BE2C (cell line): ENCODE results near the gene ZP2.

Experiments used
- DNase-seq: peaks from one replicate; pipeline ENCODE4 v3.0.0-alpha.2; 2020
- H3K27me3 ChIP-seq: fragments of 250-450 bp; sonication (Bioruptor Pico); 2 replicates; pipeline ENCODE4 v1.5.1; 2020; ENCODE audit warnings: mild to moderate bottlenecking
- H3K36me3 ChIP-seq: fragments of 250-450 bp; sonication (Bioruptor Pico); 2 replicates; pipeline ENCODE4 v1.5.1; 2020; ENCODE audit warnings: mild to moderate bottlenecking
- H3K4me1 ChIP-seq: fragments of 250-450 bp; sonication (Bioruptor Pico); 2 replicates; pipeline ENCODE4 v1.5.1; 2020
- H3K4me3 ChIP-seq: 2 replicates; pipeline ENCODE4 v1.5.1; 2011; ENCODE audit warnings: low read depth, low read length
- H3K9me3 ChIP-seq: fragments of 250-450 bp; sonication (Bioruptor Pico); 2 replicates; pipeline ENCODE4 v1.5.1; 2020
- CTCF ChIP-seq: IDR thresholded peaks from 2 replicates; pipeline ENCODE4 v1.5.1; 2012; ENCODE audit warnings: mild to moderate bottlenecking, low read depth, low read length

The ZP2 gene

GRCh38 chr16:21233045-21233520 is 21.7 kb upstream of the ZP2 start:
- TF ChIP-seq CTCF, result no peak
- DNase-seq, result no peak
- Histone ChIP-seq H3K4me1 (no peaks in the 10 kb centered on the region), H3K27me3 (peaks cover 6% of the 10 kb centered on the region; the same call in 1 of the 2 replicates), H3K9me3 (no peaks in the 10 kb centered on the region), H3K4me3 (no peak overlapping the region), H3K36me3 (no peaks in the 10 kb centered on the region)

- no peak for DNase-seq
- H3K36me3 ChIP-seq, result no peaks in the 10 kb centered on the region
- H3K27me3 ChIP-seq, result peaks cover 13% of the 10 kb centered on the region
- no peak for TF ChIP-seq CTCF
- H3K4me3 ChIP-seq, result no peak overlapping the region
- H3K4me1 ChIP-seq, result no peaks in the 10 kb centered on the region
- H3K9me3 ChIP-seq, result no peaks in the 10 kb centered on the region
These were observed 17.0 kb upstream of the ZP2 start for GRCh38 chr16:21228361-21228872.

DNA sequence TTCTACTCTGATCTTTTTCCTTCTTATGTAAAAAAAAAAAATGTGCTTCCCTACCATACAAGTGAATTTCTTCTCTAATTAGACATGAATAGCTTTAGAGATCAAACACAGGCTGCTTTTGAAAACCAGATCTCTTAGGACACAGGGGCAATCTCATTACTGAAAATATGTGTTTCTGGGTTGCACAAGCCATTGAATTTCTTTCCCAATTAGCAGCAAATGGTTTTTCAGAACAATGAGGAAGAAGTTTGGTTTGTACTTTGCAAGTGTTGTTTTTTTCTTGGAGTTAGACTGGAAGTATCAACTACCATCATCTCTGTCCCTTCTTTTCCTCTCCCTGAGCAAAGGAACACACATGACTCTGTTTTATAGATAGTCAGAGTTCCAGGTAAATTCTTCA is 16.5 kb upstream of the ZP2 start:
- DNase-seq, result no peak
- no peak overlapping the region for H3K4me3 ChIP-seq
- no peaks in the 10 kb centered on the region for H3K4me1 ChIP-seq
- no peaks in the 10 kb centered on the region for H3K36me3 ChIP-seq
- H3K9me3 ChIP-seq, result no peaks in the 10 kb centered on the region
- peaks cover 16% of the 10 kb centered on the region for H3K27me3 ChIP-seq
- TF ChIP-seq CTCF, result no peak

DNA sequence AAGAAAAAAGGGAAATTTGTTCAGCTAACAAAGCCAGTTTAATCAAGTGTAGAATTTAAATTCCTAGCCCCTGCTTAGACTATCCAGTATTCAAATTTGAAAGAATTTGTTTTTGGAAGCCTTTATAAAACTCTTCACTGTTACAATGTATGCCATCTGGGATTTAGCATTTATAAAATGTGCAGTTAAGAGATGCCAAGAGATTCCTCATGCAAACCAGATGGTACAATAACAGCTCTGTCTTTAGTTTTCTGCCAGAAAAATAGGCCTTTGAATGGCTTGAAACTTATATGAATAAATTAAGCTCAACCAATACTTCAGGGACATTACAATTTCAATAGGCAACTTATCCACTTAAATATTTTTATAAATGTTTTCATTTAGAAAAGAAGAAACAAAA is 15.4 kb upstream of the ZP2 start:
- no peak for TF ChIP-seq CTCF
- Histone ChIP-seq H3K27me3 (peaks cover 16% of the 10 kb centered on the region), H3K4me1 (no peaks in the 10 kb centered on the region), H3K36me3 (no peaks in the 10 kb centered on the region), H3K4me3 (no peak overlapping the region), H3K9me3 (no peaks in the 10 kb centered on the region)
- DNase-seq, result no peak

DNA sequence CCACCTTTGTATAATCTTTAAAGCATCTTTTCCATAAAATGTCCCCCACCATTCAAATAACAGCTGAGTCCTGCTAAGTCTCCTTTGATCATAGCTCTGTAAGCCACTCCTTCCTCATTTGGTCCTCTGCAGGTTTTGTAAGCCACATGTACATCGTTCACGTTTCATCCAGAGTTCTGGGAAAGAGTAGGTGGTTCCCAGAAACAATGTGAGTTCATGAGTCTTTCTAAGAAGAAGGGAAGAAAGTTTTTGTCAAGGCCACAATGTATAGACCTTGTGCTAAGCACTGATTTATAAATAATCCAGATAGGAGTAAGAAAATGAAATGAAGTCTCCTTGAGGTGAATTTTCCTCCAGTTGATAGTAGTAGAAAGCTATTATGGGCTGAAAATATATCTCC is 13.4 kb upstream of the ZP2 start:
- no peak for DNase-seq
- peaks cover 13% of the 10 kb centered on the region for H3K27me3 ChIP-seq
- no peaks in the 10 kb centered on the region for H3K9me3 ChIP-seq
- no peak overlapping the region for H3K4me3 ChIP-seq
- TF ChIP-seq CTCF, result no peak
- H3K36me3 ChIP-seq, result no peaks in the 10 kb centered on the region
- no peaks in the 10 kb centered on the region for H3K4me1 ChIP-seq

DNA sequence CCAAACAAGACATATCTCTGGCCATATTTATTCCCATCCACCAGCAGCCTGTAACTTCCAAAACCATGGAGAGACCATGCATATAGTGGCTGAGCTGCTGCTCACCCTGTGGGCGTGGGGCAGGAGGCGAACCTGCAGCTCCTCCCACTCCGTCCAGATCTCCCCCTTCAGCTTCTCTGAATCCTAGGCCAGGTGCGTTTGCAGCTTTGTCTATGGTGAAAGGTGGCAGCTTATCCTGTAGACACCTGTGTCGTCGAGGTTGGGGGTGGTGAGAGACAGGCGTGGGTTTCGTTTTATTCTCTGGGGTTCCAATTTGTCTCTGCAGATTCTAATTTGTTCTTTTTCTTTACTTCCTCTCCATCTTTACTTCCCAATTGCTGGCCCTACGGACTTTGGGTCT is 12.4 kb upstream of the ZP2 start:
- no peaks in the 10 kb centered on the region for H3K4me1 ChIP-seq
- no peak for TF ChIP-seq CTCF
- DNase-seq, result no peak
- no peaks in the 10 kb centered on the region for H3K9me3 ChIP-seq
- H3K27me3 ChIP-seq, result peaks cover 13% of the 10 kb centered on the region
- no peak overlapping the region for H3K4me3 ChIP-seq
- H3K36me3 ChIP-seq, result no peaks in the 10 kb centered on the region
